SK-N-SH (cell line): ENCODE results near the gene LDHAL6A. TPM values are rescaled to one million over a fixed set of nuclear protein-coding genes. Genes with fewer than 3 reads are reported as not detected.

ENCODE experiments used
- CTCF ChIA-PET: fragments of 300-600, 350-600 bp; formaldehyde crosslinking; extraction: SDS; loops from one replicate; lab custom pipeline; 2021; lab: Yijun Ruan, JAX
- POLR2A ChIA-PET: fragments of 350-600 bp; sonication (Branson Sonifier 250); formaldehyde crosslinking; extraction: SDS; loops from one replicate; lab custom pipeline; 2020; ENCODE audit warnings: antibody characterized with exemption, inconsistent platforms; lab: Yijun Ruan, JAX
- DNase-seq: peaks from one replicate; pipeline ENCODE4 v3.0.0; 2012
- H2AFZ ChIP-seq: fragments of 200-600 bp; sonication (generic); 2 replicates; pipeline ENCODE4 v1.8.1; 2016; ENCODE audit warnings: antibody characterized with exemption, mild to moderate bottlenecking, low read depth
- H3F3A ChIP-seq: fragments of 200-600 bp; sonication (generic); replicated peaks from 2 replicates; pipeline ENCODE3; 2016; ENCODE audit warnings: antibody characterized with exemption, mild to moderate bottlenecking; ENCODE audit not compliant: insufficient read depth
- H3K27ac ChIP-seq, 2 experiments: fragments of 200-500 bp in 1 of 2; fragments of 200-600 bp in 1 of 2; sonication (Bioruptor generic) in 1 of 2; sonication (generic), shearing (Covaris generic) in 1 of 2; 2 replicates each; pipeline versions ENCODE4 v1.5.1 to v1.6.1; 2014 to 2016; ENCODE audit warnings: low read depth in 2 of 2, inconsistent platforms in 1 of 2, low read length in 1 of 2, mild to moderate bottlenecking in 1 of 2, mixed read lengths in 1 of 2
- H3K27me3 ChIP-seq: fragments of 200-600 bp; sonication (generic), shearing (Covaris generic); 2 replicates; pipeline ENCODE4 v1.6.1; 2016; ENCODE audit warnings: mixed run types; ENCODE audit not compliant: insufficient read depth
- H3K36me3 ChIP-seq, 2 experiments: fragments of 200-500 bp in 1 of 2; fragments of 200-600 bp in 1 of 2; sonication (Bioruptor generic) in 1 of 2; sonication (generic) in 1 of 2; replicated peaks in 1 of 2; 2 replicates each; pipeline versions ENCODE3 to v1.5.1; 2014 to 2016; ENCODE audit warnings: low read length in 1 of 2, mild to moderate bottlenecking in 1 of 2; ENCODE audit not compliant: insufficient read depth in 2 of 2, control insufficient read depth in 1 of 2
- H3K4me1 ChIP-seq, 2 experiments: fragments of 200-500 bp in 1 of 2; fragments of 200-600 bp in 1 of 2; sonication (Bioruptor generic) in 1 of 2; sonication (generic), shearing (Covaris generic) in 1 of 2; 2 replicates each; pipeline versions ENCODE4 v1.5.1 to v1.6.1; 2014 to 2016; ENCODE audit warnings: low read depth in 1 of 2, low read length in 1 of 2, mixed run types in 1 of 2; ENCODE audit not compliant: insufficient read depth in 2 of 2, control insufficient read depth in 1 of 2
- H3K4me2 ChIP-seq: fragments of 200-600 bp; sonication (generic), shearing (Covaris generic); 2 replicates; pipeline ENCODE4 v1.6.1; 2017; ENCODE audit warnings: mixed run types
- H3K4me3 ChIP-seq, 2 experiments: fragments of 200-500 bp in 1 of 2; fragments of 200-600 bp in 1 of 2; sonication (Bioruptor generic) in 1 of 2; sonication (generic), shearing (Covaris generic) in 1 of 2; 2 replicates each; pipeline versions ENCODE4 v1.5.1 to v1.8.1; 2014 to 2016; ENCODE audit warnings: low read depth in 2 of 2, inconsistent platforms in 1 of 2, low read length in 1 of 2, mild to moderate bottlenecking in 1 of 2, mixed read lengths in 1 of 2, moderate library complexity in 1 of 2
- H3K79me2 ChIP-seq: fragments of 200-600 bp; sonication (generic); 2 replicates; pipeline ENCODE4 v1.8.1; 2017; ENCODE audit warnings: mild to moderate bottlenecking; ENCODE audit not compliant: insufficient read depth
- H3K9ac ChIP-seq: fragments of 200-600 bp; sonication (generic); 2 replicates; pipeline ENCODE4 v1.6.1; 2017; ENCODE audit warnings: mixed run types
- H3K9me2 ChIP-seq: fragments of 200-600 bp; sonication (generic); 2 replicates; pipeline ENCODE4 v1.6.1; 2017; ENCODE audit warnings: mixed run types
- H3K9me3 ChIP-seq: fragments of 200-600 bp; sonication (generic); 2 replicates; pipeline ENCODE4 v1.6.1; 2017; ENCODE audit warnings: mixed run types, mild to moderate bottlenecking, moderate library complexity
- H4K20me1 ChIP-seq: fragments of 200-600 bp; sonication (generic); 2 replicates; pipeline ENCODE4 v1.6.1; 2017; ENCODE audit warnings: mild to moderate bottlenecking, mixed run types; ENCODE audit not compliant: insufficient read depth
- CHD2 ChIP-seq: fragments of 150-350 bp; IDR thresholded peaks from 2 replicates; pipeline ENCODE4 v1.6.1; 2018; ENCODE audit warnings: low read length; ENCODE audit not compliant: partially characterized antibody
- FOSL2 ChIP-seq: IDR thresholded peaks from 2 replicates; pipeline ENCODE4 v1.4.0; 2012; ENCODE audit warnings: low read depth, mild to moderate bottlenecking, moderate library complexity, borderline replicate concordance
- FOXJ3 ChIP-seq: sonication (generic); formaldehyde crosslinking; IDR thresholded peaks from 2 replicates; pipeline ENCODE4 v1.5.1; 2020; ENCODE audit warnings: mild to moderate bottlenecking, missing genetic modification reagents
- FOXM1 ChIP-seq: IDR thresholded peaks from 2 replicates; pipeline ENCODE4 v1.4.0; 2012; ENCODE audit warnings: low read depth, mild to moderate bottlenecking
- GABPA ChIP-seq: IDR thresholded peaks from 2 replicates; pipeline ENCODE4 v1.4.0; 2012; ENCODE audit warnings: low read depth, mild to moderate bottlenecking
- MEF2A ChIP-seq: IDR thresholded peaks from 2 replicates; pipeline ENCODE4 v1.4.0; 2012; ENCODE audit warnings: low read depth, borderline replicate concordance
- MXI1 ChIP-seq: IDR thresholded peaks from 2 replicates; pipeline ENCODE4 v1.6.1; 2012; ENCODE audit warnings: mild to moderate bottlenecking, low read depth, low read length, improper control_type of control experiment
- NFIC ChIP-seq: IDR thresholded peaks from 2 replicates; pipeline ENCODE4 v1.4.0; 2012; ENCODE audit warnings: borderline replicate concordance
- PBX3 ChIP-seq: IDR thresholded peaks from 2 replicates; pipeline ENCODE4; 2012
- POLR2AphosphoS5 ChIP-seq: IDR thresholded peaks from 2 replicates; pipeline ENCODE4 v1.6.1; 2012; ENCODE audit warnings: low read depth, low read length
- REST ChIP-seq: IDR thresholded peaks from 2 replicates; pipeline ENCODE4 v1.6.1; 2012; ENCODE audit warnings: mild to moderate bottlenecking, low read depth, low read length, moderate library complexity
- RXRA ChIP-seq: IDR thresholded peaks from 2 replicates; pipeline ENCODE4 v1.4.0; 2012; ENCODE audit warnings: low read depth, mild to moderate bottlenecking, borderline replicate concordance
- SIN3A ChIP-seq: IDR thresholded peaks from 2 replicates; pipeline ENCODE4 v1.6.1; 2012; ENCODE audit warnings: low read depth, mild to moderate bottlenecking, low read length, moderate library complexity, borderline replicate concordance
- TEAD4 ChIP-seq: IDR thresholded peaks from 2 replicates; pipeline ENCODE4 v1.4.0; 2012; ENCODE audit warnings: mild to moderate bottlenecking, borderline replicate concordance; ENCODE audit not compliant: insufficient read depth
- USF2 ChIP-seq: fragments of 150-350 bp; IDR thresholded peaks from 2 replicates; pipeline ENCODE4 v1.6.1; 2017; ENCODE audit warnings: antibody characterized with exemption, low read length, low read depth, borderline replicate concordance
- WGBS: methylation state at CpG from one replicate; pipeline ENCODE4 v1.1.6; 2017; ENCODE audit warnings: low lambda C conversion rate; 5-methylcytosine and 5-hydroxymethylcytosine counted together
- polyA plus RNA-seq, 3 experiments: library from polyadenylated mRNA; depleted of rRNA; stranded (reverse); fragments of >200 nt; gene quantifications; 2 replicates each; pipeline ENCODE4 v1.2.3, GENCODE V29; 2012
- TF ChIP-seq, protein P1 (sequence below): IDR thresholded peaks from 2 replicates; pipeline ENCODE4 v1.4.0; 2012; ENCODE audit warnings: low read depth

The LDHAL6A gene
- polyA plus RNA-seq, 1 of the 3 experiments (the other 2 are of a cell fraction) = not detected

- no peaks in the 10 kb centered on the region for H4K20me1 ChIP-seq
- no peak for DNase-seq
- CTCF ChIA-PET = no interaction called here
- H3K9me3 ChIP-seq = no peaks in the 10 kb centered on the region
- no peak overlapping the region for H3K9ac ChIP-seq
- H3F3A ChIP-seq = peaks cover 4% of the 10 kb centered on the region
- no peak overlapping the region for H2AFZ ChIP-seq
- no peak overlapping the region for H3K4me3 ChIP-seq
- H3K36me3 ChIP-seq = peaks cover 63 to 70% of the 10 kb centered on the region in 2 experiments
- H3K9me2 ChIP-seq = no peaks in the 10 kb centered on the region
- H3K79me2 ChIP-seq = no peaks in the 10 kb centered on the region; the same call in 1 of the 2 replicates
- no peaks in the 10 kb centered on the region for H3K4me1 ChIP-seq
- no peaks in the 10 kb centered on the region for H3K27me3 ChIP-seq
- POLR2A ChIA-PET = no interaction called here
- TF ChIP-seq USF2 = no peak
- TF ChIP-seq TEAD4 = no peak
- TF ChIP-seq CHD2 = no peak
- TF ChIP-seq FOSL2 = no peak
- no peak overlapping the region for H3K27ac ChIP-seq
- no peak overlapping the region for H3K4me2 ChIP-seq
Measured at GRCh38 chr11:18502352-18502751, 46.7 kb downstream of the LDHAL6A start.

DNA sequence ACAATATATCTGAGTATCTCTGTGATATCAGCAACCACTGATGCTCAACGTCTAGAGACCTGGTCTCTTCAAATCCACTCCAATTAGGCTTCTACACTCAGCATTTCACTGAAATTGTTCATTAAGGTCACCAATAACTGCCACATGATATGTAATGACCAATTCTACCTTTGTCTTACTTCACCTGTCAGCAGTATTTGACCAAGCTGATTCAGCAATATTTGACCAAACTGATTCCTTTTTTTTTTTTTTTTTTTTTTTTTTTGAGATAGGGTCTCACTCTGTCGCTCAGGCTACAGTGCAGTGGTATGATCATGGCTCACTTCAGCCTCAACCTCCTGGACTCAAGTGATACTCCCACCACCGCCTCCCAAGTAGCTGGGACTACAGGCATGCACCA is 65.5 kb downstream of the LDHAL6A start:
- Histone ChIP-seq H3K9me3 (no peaks in the 10 kb centered on the region), H3K27ac (no peak overlapping the region), H3K4me2 (no peak overlapping the region), H3K9ac (no peak overlapping the region), H3K79me2 (peaks cover 77% of the 10 kb centered on the region), H3K9me2 (no peaks in the 10 kb centered on the region), H4K20me1 (no peaks in the 10 kb centered on the region; the same call in 1 of the 2 replicates), H3K36me3 (peaks cover 22 to 23% of the 10 kb centered on the region in 2 experiments), H2AFZ (no peak overlapping the region), H3K4me3 (no peak overlapping the region), H3K4me1 (no peaks in the 10 kb centered on the region; a peak in 2 of 4 replicates), H3K27me3 (no peaks in the 10 kb centered on the region), H3F3A (no peaks in the 10 kb centered on the region)
- 85% methylated on average over 3 of the region's 3 CpGs for WGBS
- CTCF ChIA-PET = interaction anchor here (1.0 kb wide), 1 partner anchor 277 kb away, joined by 3 read pairs; no protein-coding TSS in a partner anchor
- POLR2A ChIA-PET = no interaction called here
- DNase-seq = no peak
- TF ChIP-seq NFIC (no peak), RXRA (no peak), PBX3 (no peak), GABPA (no peak), MXI1 (no peak)

- Histone ChIP-seq H3K27ac (no peak overlapping the region), H3K27me3 (no peaks in the 10 kb centered on the region), H3K4me1 (no peaks in the 10 kb centered on the region; a peak in 2 of 4 replicates), H2AFZ (no peak overlapping the region), H3K9ac (no peak overlapping the region), H3K4me3 (no peak overlapping the region), H4K20me1 (no peaks in the 10 kb centered on the region; the same call in 1 of the 2 replicates), H3K79me2 (peaks cover 89% of the 10 kb centered on the region), H3K36me3 (peaks cover 20 to 22% of the 10 kb centered on the region in 2 experiments), H3K4me2 (no peak overlapping the region), H3F3A (peaks cover 4% of the 10 kb centered on the region), H3K9me2 (no peaks in the 10 kb centered on the region), H3K9me3 (no peaks in the 10 kb centered on the region)
- WGBS = 92% methylated on average over 4 of the region's 4 CpGs
- peak; percentile 11 for DNase-seq
- TF ChIP-seq USF2 (no peak), FOXJ3 (no peak), POLR2AphosphoS5 (no peak), FOXM1 (no peak), REST (no peak), MEF2A (no peak), SIN3A (no peak)
- TF ChIP-seq, protein P1, sequence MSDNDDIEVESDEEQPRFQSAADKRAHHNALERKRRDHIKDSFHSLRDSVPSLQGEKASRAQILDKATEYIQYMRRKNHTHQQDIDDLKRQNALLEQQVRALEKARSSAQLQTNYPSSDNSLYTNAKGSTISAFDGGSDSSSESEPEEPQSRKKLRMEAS = no peak
- ChIA-PET CTCF (interaction anchor here (1.1 kb wide), 2 partner anchors 18 to 205 kb away, joined by 3 read pairs; no protein-coding TSS in a partner anchor), POLR2A (no interaction called here)
Measured at GRCh38 chr11:18522388-18522787, 66.7 kb downstream of the LDHAL6A start.
